HUDEP-2 (cell line): ENCODE results near the gene CEND1.

Experiments
- DNase-seq, 76 experiments: peaks; one replicate each; lab custom pipeline; 2025; ENCODE audit not compliant: unreplicated experiment in 76 of 76; lab: John Stamatoyannopoulos, UW

Gene CEND1

DNA sequence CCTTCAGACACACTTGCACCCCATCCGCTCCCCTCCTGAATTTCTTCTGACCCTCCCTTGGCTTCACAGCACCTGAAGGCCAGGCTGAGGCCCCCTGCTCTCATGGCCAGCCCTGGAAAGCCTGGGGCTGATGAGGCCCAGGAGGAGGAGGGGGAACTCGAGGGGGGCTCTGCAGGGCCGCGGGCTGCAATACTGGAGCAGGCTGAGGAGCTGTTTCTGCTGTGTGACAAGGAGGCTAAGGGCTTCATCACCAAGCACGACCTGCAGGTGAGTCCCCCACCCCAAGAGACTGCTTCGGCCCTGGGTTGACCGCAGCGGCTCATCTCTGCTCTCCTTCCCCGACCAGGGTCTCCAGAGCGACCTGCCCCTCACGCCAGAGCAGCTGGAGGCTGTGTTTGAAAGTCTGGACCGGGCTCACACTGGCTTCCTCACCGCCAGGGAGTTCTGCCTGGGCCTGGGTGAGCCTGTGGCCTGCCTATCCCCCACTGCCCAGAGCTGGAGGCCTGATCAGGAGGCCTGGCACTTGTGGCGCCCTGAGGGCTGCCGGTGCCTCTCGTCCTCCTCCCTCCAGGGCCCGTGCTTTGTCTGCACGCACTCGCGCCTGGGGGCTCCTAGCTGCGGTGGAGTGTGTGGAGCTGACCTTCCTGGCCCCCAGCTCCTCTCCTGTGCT lies 38.8 kb upstream of the CEND1 start:
- no peak for DNase-seq

DNA sequence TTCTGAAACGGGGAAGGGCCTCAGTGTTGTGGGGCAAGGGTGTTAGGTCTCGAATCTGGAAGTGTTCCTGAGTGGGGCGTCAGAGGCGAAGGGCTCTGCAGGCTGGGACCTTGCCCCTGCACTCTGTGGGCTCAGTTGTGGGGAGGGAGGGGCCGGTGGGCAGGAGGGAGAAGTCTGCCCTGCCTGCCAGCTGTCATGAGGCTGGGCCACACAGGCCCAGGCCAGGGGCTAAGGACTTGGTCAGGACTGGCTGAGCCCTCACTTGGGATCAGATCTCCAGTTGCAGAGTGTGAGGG lies 38.0 kb upstream of the CEND1 start, which contains the start of gene CRACR2B:
CRACR2B (plus strand) TSS at position 23 of the 296 bp plus-strand sequence. CDS start 689 bp downstream, outside the sequence.
- no peak for DNase-seq

DNA sequence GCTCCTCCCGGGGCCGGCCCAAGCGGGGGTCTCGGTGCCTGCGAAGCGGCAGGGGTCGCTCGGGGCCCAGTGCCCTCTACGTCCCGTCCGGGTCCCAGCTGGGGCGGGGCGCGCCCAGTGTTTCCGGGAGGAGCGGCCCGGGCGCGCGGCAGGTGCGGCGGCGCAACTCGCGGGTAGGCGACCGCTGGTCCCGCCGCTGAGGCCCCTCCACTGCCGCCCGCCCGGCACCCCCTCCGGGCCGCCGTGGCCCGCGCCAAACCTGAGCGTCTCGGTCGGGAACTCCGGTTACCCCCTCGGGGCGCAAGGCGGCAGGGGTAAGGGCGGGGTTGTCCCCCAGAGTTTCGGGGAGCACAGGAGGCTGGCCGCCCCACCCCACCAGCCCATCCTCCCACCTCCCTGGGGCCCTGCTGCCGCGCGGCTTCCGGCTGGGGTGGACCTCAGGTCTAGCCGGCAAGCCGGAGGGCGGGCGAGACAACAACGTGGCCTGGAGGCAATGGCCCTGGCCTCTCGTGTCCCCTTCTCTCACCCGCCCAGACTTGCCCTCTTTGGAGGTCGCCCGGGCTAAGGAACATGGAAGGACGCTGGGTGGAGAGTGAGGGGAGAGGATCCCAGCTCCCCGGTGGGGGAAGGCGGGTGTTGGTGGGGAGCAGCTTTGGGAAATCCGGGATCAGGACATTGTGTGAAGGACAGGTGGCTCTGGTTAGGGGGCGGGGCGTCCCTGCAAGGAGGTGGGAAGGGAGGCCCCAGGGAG lies 37.4 kb upstream of the CEND1 start:
- no peak for DNase-seq

DNA sequence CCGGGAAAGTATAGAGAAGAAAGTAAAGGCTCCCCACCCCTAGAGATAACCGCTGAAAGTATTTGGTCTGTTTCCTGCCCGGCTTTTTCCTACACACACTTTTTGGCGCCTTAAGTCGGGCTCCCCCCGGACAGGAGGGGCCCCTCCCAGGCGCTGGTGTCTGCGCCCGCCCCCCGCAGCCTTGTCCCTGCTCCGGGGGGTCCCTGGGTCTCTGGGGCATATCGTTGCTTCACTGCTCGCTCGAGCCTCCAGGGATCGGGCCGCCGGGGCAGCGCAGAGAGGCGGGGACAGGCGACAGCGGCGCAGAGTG lies 36.9 kb upstream of the CEND1 start:
- DNase-seq: no peak

DNA sequence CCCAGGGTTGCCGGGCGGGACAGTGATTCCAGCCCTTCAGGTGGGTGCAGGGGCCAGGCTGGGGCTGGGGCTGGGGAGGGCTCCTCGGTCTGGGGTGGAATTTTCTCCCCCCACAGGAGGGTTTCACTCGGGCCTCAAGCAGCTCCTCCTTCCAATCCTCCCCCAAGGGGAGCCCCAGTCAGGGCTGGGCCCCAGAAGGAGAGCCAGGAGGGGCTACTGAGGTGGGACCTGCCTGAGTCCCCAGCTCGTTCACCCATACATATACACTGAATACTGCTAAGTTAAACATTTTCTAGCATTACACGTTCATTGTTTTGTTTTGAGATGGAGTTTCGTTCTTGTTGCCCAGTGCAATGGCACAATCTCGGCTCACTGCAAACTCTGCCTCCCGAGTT lies 36.3 kb upstream of the CEND1 start:
- DNase-seq: no peak

DNA sequence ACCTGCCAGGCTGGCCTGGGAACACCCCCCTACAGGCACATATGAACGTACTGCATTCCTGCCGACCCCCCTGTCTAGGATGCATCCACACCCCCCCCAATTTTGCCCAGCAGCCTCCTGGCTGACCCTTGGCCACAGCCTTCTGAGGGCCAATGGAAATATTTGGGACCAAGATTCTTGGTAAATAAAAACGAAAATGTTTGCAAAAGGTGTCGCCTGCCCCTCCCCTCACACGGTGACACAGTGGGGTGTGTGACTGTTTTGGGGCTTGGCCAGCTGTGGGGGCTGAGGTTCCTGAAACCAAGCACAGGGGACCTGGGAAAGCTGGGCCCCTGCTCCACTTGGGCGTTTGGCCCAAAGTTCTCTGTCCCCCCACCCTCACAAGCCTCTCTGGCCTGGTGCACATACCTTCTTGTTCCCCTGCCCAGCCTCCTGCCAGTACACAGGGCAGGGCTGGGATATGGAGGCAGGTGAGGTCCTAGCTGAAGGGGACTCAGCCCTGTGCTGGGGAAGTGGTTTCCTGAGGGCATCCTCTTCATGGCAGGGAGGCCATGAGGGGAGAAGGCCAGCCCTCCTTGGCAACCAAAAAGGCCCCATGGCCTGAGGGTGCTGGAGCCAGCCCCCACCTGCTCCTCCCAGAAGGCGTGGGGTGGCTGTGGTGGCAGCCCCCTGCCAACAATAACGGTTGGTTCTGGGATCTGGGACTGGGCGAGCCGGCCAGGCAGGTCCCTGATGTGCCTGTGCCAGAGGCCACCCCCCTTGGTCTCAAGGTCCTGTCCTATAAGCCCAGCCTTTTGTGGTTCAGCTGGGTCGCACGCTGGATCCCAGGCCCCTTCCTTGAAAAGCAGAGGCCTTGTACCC lies 35.7 kb upstream of the CEND1 start:
- no peak for DNase-seq

DNA sequence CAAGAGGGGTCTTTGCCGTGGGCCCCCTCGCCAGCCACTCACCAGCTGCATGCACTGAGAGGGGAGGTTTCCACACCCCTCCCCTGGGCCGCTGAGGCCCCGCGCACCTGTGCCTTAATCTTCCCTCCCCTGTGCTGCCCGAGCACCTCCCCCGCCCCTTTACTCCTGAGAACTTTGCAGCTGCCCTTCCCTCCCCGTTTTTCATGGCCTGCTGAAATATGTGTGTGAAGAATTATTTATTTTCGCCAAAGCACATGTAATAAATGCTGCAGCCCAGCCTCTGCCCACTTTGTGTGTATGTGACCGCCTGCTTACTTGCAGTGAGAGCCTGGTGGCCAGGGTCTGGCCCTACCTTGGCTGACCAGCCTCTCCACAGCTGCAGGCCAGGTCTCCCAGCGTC lies 35.1 kb upstream of the CEND1 start:
- no peak for DNase-seq

DNA sequence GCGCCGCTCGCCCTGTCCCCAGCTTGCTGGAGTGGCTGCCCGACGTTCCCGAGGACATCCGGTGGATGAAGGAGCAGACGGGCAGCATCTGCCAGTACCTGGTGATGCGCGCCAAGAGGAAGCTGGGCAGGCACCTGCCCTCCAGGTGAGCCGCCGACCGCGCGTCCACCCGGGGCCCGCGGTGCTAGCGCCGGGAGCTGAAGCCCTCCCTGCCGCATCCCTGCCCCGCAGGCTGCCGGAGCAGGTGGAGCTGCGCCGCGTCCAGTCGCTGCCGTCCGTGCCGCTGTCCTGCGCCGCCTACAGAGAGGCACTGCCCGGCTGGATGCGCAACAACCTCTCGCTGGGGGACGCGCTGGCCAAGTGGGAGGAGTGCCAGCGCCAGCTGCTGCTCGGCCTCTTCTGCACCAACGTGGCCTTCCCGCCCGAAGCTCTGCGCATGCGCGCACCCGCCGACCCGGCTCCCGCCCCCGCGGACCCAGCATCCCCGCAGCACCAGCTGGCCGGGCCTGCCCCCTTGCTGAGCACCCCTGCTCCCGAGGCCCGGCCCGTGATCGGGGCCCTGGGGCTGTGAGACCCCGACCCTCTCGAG lies 34.5 kb upstream of the CEND1 start:
- no peak for DNase-seq

DNA sequence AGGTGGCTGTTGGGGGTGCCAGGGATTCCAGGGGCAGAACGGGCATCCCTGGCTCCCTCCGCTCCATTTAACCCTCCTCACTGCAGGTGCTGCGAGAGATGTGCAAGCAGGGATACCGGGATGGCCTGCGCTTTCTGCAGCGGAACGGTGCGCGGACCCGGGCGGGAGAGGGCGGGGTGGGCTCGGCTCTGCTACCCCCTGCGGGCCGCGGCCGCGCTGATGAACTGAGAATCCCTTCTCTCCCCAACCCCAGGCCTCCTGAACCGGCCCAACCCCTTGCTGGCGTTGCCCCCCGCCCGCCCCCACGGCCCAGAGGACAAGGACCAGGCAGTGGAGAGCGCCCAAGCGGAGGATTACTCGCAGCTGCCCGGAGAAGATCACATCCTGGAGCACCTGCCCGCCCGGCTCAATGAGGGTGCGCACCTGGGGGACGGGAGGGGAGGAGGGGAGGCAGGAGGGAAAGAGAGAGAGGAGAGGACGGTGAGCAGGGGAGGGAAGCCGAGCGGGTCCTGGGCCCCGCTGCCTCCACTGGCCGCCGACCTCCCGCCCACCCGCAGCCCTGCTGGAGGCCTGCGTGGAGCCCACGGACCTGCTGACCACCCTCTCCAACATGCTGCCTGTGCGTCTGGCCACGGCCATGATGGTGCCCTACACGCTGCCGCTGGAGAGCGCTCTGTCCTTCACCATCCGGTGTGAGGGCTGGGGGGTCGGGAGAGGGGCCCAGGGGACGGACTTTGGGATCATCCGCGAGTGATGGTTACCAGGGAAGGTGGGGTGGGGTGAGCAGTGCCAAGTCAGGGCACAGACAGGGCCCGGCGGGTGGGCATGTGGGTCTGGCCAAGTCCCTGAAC lies 33.8 kb upstream of the CEND1 start:
- no peak for DNase-seq

DNA sequence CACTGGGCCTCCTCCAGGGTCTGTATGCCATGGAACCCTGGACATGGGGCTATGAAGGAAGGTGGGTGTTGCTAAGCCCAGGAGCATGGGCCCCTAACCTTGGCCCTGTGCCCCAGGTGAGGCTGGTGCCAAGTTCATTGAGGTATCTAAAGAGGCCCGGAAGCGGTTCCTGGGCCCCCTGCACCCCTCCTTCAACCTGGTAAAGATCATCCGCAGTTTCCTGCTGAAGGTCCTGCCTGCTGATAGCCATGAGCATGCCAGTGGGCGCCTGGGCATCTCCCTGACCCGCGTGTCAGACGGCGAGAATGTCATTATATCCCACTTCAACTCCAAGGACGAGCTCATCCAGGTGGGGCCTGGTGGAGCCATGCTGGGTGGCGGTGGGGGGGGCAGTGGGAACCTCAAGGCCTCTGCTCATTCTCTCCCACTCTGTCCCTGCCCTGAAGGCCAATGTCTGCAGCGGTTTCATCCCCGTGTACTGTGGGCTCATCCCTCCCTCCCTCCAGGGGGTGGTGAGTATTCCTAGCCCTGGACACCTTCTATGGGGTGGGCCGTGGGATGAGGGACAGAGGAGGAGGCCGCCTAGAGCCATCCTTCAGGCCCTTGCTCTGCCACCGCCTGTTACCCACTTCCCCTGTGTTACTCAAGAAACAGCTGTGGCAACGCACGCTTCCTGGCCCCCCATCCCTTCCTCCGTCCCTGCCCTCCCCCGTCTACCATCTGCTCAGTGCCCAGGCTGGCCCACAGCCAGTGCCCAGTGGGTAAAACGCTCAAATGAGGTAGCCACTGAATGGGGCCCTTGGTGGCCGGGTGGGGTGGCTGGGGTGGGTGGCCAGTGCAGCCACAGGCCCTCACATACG lies 31.9 kb upstream of the CEND1 start:
- DNase-seq: no peak

DNA sequence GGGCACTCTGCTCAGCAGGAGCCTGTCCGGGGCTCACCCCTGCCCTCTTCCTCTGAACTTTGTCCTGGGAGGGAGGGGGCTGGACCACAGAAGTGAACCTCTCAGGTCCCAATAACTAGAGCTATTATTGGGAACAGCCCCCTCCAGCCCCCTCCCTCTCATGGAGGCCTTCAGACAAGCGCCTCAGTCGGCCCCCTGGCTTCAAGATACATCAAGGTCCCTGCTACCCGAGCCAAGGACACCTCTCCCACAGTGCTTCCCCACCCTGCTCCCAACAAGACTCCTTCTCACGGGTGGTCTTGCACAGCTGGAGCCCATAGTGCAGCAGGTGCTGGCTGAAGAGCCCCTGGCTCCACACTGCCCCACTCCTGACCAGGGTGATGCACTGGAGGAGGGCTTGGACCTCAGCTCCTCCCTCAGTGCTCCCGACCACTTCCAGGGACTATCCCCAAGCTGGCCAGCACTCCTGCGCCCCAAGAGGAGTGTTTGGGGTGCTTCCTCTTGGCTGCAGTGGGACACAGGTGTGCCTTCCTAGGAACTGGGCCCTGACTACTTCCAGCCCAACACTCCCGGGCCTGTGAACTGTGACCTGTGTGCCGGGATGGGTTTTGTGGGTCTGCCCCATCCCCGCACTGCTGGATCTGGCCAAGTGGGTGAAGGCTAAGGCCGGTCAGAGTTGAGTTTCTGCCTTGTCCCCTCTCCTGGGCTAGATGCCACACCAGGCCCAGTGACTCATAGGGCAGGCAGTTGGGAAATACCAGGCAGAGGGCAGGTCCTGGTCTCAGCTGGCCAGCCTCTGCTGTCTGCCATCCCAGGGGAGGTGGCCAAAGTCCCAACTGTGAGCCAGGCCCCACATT lies 31.0 kb upstream of the CEND1 start:
- peak in 4 of 76 experiments; percentile 19 to 26 (median 20) for DNase-seq

DNA sequence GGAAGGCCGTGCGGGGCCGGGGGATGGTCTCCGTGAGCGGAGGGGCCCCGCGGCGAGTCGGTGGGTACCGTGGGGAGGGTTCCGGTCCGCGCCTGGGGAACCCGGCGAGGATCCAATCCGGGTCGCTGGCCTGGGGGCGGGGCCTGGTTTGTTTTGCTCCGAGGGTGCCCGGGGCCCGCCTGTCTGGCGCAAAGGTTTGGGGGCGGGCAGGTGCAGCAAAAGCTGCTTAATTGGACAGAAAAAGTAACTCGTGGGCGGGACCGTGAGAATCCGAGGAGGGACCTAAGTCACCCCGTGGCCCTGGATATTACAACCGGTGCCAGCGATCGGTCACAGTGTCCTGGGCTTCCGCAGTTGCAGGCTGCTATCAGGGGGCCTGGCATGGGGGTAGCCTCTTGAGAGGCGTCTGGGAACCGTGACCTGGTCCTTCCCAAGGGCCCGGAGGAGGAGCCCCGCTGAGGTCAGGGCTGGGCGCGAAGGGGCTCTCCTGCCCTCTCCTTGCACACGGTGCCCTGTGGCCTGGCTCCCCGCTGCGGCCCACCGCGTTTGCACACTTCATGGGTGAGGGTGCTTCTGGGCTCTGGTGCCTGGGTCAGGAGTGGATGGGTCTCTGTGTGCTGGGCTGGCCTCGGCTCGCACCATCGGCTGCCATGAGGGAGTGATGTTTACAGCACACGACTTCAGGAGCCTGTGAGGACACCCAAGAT lies 30.2 kb upstream of the CEND1 start:
- DNase-seq: peak in 73 of 76 experiments; percentile 40 to 94 (median 83)

DNA sequence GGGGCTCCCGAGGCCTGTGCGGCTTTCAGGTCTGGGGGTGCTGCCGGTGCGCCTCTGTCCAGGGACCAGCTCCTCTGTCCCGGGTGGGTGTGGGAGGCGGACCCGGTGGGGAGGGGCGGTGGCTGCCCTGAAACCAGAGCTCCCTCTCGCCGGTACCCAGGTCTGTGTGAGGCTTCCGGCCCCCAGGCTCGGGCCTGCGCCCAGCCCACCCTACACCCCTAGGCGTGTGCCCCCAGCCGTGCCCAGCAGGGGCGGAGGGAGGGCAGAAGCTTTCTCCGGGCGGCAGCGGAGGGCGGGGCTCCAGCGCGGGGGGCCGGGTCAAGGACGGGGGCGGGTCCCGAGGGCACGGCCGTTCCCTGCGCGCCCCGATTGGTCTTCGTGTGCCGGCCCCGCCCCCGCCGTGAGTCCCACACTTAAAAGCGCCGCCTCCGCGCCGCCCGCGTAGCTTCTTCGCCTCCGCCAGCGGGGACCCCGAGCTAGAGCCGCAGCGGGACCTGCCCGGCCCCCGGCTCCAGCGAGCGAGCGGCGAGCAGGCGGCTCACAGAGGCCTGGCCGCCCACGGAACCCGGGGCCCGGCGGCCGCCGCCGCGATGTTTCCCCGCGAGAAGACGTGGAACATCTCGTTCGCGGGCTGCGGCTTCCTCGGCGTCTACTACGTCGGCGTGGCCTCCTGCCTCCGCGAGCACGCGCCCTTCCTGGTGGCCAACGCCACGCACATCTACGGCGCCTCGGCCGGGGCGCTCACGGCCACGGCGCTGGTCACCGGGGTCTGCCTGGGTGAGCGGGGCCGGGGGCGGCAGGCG lies 29.4 kb upstream of the CEND1 start:
- DNase-seq: peak in 70 of 76 experiments; percentile 28 to 94 (median 77)

DNA sequence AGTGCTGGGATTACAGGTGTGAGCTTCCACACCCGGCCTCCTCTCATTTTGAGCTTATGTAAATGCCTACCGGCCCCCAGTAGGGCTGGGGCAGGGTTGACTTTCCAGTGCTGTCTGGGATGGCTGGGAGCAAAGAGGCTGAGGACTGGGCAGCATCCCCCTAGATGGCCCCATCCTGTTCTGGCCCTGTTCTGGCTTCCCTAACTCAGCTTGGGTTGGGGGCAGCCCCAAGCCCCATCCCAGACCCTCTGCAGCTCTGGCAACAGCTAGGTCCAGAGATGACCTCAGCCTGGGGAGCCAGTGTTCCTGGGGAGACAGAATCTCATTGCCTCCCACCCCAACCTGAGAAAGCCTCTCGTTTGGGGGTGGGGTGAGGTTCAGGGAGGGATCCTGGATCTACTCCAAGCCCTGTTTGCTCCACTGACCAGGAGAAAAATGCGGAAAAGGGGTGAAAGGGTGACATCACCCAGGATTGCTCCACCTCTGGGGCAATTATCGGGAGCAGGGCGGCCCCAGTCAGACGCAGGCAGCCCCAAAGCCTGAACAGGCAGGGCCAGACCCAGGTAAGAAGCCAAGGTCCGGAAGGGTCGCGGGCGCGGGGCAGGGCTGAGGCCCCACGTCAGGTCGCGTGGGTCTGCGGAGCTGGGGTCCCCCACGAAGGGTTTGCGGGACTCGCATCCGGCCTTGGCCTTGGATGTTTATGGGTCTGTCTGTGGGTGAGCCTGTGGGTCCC lies 28.7 kb upstream of the CEND1 start, which contains the start of gene PNPLA2:
PNPLA2 (plus strand) TSS at position 519 of the 733 bp plus-strand sequence. CDS start 805 bp downstream, outside the sequence.
- no peak for DNase-seq

DNA sequence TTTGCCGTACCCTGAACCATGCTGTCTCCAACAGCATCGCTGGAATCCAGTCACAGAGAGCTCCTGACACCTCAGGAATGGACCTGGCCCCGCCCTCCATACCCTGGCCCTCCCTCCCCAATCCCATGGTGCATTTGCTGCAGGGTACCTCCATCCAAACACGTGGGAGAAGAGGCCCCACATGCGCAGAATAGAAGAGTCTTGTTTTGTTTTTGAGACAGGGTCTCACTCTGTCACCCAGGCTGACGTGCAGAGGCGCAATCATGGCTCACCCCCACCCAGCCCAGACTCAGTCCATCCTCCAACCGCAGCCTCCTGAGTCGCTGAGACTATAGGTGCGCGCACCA lies 26.5 kb upstream of the CEND1 start:
- DNase-seq: no peak

DNA sequence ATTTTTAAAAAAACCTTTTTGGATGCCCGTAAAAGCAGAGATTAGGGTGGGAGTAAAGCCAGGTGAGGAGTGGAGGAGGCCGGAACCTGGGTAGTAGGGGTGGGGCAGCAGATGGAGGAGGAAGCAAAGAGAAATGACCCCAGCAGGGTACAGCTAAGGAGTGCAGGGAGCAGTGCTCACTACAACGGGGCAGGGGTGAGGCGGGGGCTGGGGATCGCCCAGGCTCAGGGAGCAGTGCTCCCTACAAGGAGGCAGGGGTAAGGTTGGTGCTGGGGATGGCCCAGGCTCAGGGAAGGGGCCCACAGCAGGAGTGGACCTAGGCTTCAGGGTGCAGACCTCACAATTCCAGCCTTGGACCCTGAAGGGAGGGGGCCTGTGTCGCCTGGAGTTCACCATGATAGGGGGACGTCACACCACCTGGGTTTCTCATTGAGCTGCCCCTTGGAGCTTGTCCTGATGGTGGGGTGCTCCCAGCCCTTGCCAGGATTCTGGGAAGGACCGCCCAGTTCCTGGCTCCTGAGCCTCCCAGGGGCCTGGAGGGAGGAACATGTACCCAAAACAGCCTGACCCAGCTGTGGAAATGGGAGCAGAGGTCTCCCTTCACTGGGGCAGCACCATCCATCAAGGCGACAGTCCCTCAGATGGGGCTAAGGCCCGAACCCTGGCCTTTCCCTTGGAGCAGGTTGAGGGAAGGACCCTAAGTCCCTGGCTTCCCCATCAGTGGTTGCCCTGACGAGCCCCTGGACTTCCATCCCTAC lies 26.0 kb upstream of the CEND1 start:
- DNase-seq: no peak
